AG04450 (cell line): ENCODE data around the gene IREB2. TPM values are rescaled to one million over a fixed set of nuclear protein-coding genes. Genes with fewer than 3 reads are reported as not detected.

ENCODE experiments used
- CTCF ChIA-PET: fragments of 300-600, 350-600 bp; formaldehyde crosslinking; extraction: SDS; loops from one replicate; lab custom pipeline; 2022; ENCODE audit warnings: antibody characterized with exemption, inconsistent platforms; lab: Charles Lee
- POLR2A ChIA-PET: fragments of 350-600 bp; formaldehyde crosslinking; extraction: SDS; loops from one replicate; lab custom pipeline; 2021; ENCODE audit warnings: antibody characterized with exemption, inconsistent platforms; lab: Yijun Ruan, JAX
- DNase-seq: peaks from one replicate; pipeline ENCODE4 v3.0.0-alpha.2; 2011; ENCODE audit warnings: low read depth, low spot score
- H3K27ac ChIP-seq: one replicate; pipeline ENCODE4 v1.5.1; 2012; ENCODE audit warnings: low read depth, low read length, control low read depth
- H3K27me3 ChIP-seq: one replicate; pipeline ENCODE4 v1.6.0; 2012; ENCODE audit warnings: low read length; ENCODE audit not compliant: control insufficient read depth, insufficient read depth
- H3K4me3 ChIP-seq: 2 replicates; pipeline ENCODE4 v1.5.1; 2011; ENCODE audit warnings: mild to moderate bottlenecking, low read depth, low read length, control low read depth
- H3K9me3 ChIP-seq: 2 replicates; pipeline ENCODE4 v1.5.1; 2012; ENCODE audit warnings: low read length; ENCODE audit not compliant: control insufficient read depth, insufficient read depth
- CTCF ChIP-seq: IDR thresholded peaks from 2 replicates; pipeline ENCODE4 v1.5.1; 2011; ENCODE audit warnings: low read depth, low read length, control low read depth, inconsistent platforms
- polyA plus RNA-seq: library from polyadenylated mRNA; depleted of rRNA; stranded (reverse); fragments of >200 nt; gene quantifications from 2 replicates; pipeline ENCODE4 v1.2.3, GENCODE V29; 2011

IREB2 gene
- polyA plus RNA-seq, 1 experiment = 30.4 TPM

GRCh38 chr15:78437107-78437761 lies 782 bp upstream of the IREB2 start:
- Histone ChIP-seq H3K27me3 (peaks cover 6% of the 10 kb centered on the region), H3K27ac (peak overlapping the region; percentile 82), H3K9me3 (no peaks in the 10 kb centered on the region; the same call in 1 of the 2 replicates), H3K4me3 (peak overlapping the region; percentile 79)
- ChIA-PET POLR2A (interaction anchor here (0.6 to 1.4 kb wide), 10 partner anchors 9 to 138 kb away, joined by 3 to 7 read pairs (median 3); partner anchors contain the start of genes HYKK, PSMA4 and SKIC8), CTCF (interaction anchor here (0.6 to 4.0 kb wide), 6 partner anchors 13 to 661 kb away, joined by 3 to 28 read pairs (median 3); partner anchors contain the start of gene SKIC8)
- no peak for TF ChIP-seq CTCF
- DNase-seq = no peak

- DNase-seq = no peak
- ChIA-PET POLR2A (interaction anchor here (0.7 to 1.4 kb wide), 5 partner anchors 18 to 311 kb away, joined by 3 to 5 read pairs (median 5); partner anchors contain the start of genes HYKK and PSMA4), CTCF (interaction anchor here (0.6 to 4.0 kb wide), 6 partner anchors 10 to 467 kb away, joined by 3 to 28 read pairs (median 10); no protein-coding TSS in a partner anchor)
- Histone ChIP-seq H3K4me3 (peak overlapping the region; percentile 87), H3K27me3 (no peaks in the 10 kb centered on the region), H3K9me3 (no peaks in the 10 kb centered on the region; the same call in 1 of the 2 replicates), H3K27ac (peak overlapping the region; percentile 93)
- peak; percentile 51 for TF ChIP-seq CTCF
Observed at GRCh38 chr15:78438619-78439285, 736 bp downstream of the IREB2 start.

- CTCF ChIA-PET = interaction anchor here (1.0 to 2.1 kb wide), 6 partner anchors 8 to 141 kb away, joined by 3 to 10 read pairs (median 4); partner anchors contain the start of gene SKIC8
- no peak for DNase-seq
- H3K9me3 ChIP-seq = no peaks in the 10 kb centered on the region; the same call in 1 of the 2 replicates
- no peak overlapping the region for H3K27ac ChIP-seq
- POLR2A ChIA-PET = no interaction called here
- TF ChIP-seq CTCF = no peak
- no peaks in the 10 kb centered on the region for H3K27me3 ChIP-seq
- H3K4me3 ChIP-seq = no peak overlapping the region
Observed at GRCh38 chr15:78440375-78441373, 2.7 kb downstream of the IREB2 start.

GRCh38 chr15:78444255-78444654 lies 6.2 kb downstream of the IREB2 start:
- ChIA-PET CTCF (no interaction called here), POLR2A (no interaction called here)
- no peak for TF ChIP-seq CTCF
- Histone ChIP-seq H3K9me3 (no peaks in the 10 kb centered on the region), H3K27ac (no peak overlapping the region), H3K4me3 (no peak overlapping the region), H3K27me3 (no peaks in the 10 kb centered on the region)
- DNase-seq = no peak
